Measurements from ENCODE around the gene DSCAML1. TPM values are rescaled to one million over a fixed set of nuclear protein-coding genes. Genes with fewer than 3 reads are reported as not detected.

Gene DSCAML1
- total RNA-seq, 1 donor from 2014 or later: 2.5 TPM

DNA sequence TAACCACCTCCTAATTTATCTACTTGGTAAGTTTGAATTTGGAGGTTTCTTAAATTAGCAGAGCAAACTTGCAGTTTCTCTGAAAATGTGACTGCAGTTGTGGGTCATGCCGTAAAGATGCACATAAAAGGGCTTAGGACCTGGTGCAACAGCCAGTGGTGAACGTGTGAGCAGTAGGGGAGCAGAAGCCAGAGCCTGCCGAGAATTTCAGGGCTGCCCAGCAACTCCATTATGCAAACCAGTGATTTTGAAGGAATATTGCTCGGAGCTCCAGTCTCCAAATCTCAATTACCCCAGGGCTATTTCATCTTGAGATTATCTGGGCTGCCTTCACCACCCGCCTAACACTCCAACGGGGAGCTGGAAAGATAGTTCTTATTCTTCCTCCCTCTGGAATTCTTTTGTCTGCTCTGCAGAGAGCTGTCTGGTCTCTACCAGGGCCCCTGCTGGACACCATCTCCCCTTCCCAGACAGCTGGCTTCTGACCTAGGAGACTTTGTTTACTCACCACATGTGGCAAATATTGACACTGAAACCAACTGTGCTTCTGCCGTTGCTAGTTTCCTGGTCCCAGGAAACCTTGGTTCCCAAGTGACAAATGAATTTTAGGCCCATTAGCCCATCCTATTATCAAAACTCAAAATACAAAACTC, 93.9 kb downstream of the DSCAML1 start:
- H3K4me1 Mint-ChIP-seq: no peaks in the 10 kb centered on the region

DNA sequence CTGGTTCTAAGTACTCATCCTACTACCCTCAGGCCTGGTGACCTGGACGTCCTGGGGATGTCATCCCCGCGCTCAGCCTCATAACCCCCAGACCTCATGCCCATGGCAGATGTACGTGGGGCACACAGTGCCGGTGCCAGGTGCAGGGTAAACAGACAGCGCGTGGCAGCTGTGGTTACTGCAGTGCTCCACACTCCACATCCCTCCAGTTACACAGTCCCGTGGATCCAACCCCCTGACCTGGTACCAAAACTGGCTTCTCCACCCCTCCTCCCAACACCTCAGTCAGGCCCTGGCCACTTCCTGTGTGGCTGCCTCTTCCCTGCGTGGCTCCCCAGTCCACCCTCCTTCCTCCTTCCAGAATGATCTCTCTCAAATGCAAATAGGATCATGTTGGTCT, 95.2 kb downstream of the DSCAML1 start:
- no peak overlapping the region for H3K4me3 Mint-ChIP-seq

More for the DNA sequence above, 93.9 kb downstream of the DSCAML1 start:
- H3K27me3 Mint-ChIP-seq (ENCODE audit: low read depth): peaks cover 51% of the 10 kb centered on the region
- H3K9me3 Mint-ChIP-seq: no peaks in the 10 kb centered on the region
- no peak for DNase-seq (ENCODE audit: low spot score in 2 of 2, unreplicated experiment in 2 of 2)
- H3K36me3 Mint-ChIP-seq: no peaks in the 10 kb centered on the region
- no peak overlapping the region for H3K27ac Mint-ChIP-seq
- no peak overlapping the region for H3K4me3 Mint-ChIP-seq
- TF ChIP-seq, protein P1, sequence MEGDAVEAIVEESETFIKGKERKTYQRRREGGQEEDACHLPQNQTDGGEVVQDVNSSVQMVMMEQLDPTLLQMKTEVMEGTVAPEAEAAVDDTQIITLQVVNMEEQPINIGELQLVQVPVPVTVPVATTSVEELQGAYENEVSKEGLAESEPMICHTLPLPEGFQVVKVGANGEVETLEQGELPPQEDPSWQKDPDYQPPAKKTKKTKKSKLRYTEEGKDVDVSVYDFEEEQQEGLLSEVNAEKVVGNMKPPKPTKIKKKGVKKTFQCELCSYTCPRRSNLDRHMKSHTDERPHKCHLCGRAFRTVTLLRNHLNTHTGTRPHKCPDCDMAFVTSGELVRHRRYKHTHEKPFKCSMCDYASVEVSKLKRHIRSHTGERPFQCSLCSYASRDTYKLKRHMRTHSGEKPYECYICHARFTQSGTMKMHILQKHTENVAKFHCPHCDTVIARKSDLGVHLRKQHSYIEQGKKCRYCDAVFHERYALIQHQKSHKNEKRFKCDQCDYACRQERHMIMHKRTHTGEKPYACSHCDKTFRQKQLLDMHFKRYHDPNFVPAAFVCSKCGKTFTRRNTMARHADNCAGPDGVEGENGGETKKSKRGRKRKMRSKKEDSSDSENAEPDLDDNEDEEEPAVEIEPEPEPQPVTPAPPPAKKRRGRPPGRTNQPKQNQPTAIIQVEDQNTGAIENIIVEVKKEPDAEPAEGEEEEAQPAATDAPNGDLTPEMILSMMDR (IDR thresholded peaks at IDR 0.05; ENCODE audit: unreplicated experiment): no peak

DNA sequence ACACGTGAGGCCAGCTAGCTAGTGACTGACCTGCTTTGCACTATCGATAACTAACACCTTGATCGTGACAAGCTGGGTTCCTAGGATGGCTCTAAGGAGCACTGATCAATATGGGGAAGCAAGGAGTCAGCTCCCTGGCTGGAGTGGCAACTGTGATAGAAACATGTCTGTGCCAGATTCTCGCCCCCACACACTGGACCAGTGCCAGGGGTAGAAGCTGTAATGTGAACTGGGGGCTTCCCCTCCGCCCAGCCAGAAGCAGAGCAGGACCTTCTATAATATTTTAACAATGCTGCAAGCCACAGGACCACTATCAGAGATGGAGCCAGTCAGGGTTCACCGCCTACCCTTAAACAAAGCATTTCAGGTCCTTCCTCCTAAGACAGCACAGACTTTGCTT, 96.5 kb downstream of the DSCAML1 start:
- no peaks in the 10 kb centered on the region for H3K9me3 Mint-ChIP-seq
- peaks cover 40% of the 10 kb centered on the region for H3K27me3 Mint-ChIP-seq (ENCODE audit: low read depth)
- H3K4me1 Mint-ChIP-seq: no peaks in the 10 kb centered on the region
- H3K4me3 Mint-ChIP-seq: no peak overlapping the region
- H3K36me3 Mint-ChIP-seq: no peaks in the 10 kb centered on the region
- H3K27ac Mint-ChIP-seq: no peak overlapping the region
- no peak for DNase-seq (ENCODE audit: low spot score in 2 of 2, unreplicated experiment in 2 of 2)
- TF ChIP-seq, protein P1 (IDR thresholded peaks at IDR 0.05; ENCODE audit: unreplicated experiment): no peak

More for the DNA sequence above, 95.2 kb downstream of the DSCAML1 start:
- Mint-ChIP-seq H3K4me1 (no peaks in the 10 kb centered on the region), H3K27me3 (ENCODE audit: low read depth) (peaks cover 44% of the 10 kb centered on the region), H3K36me3 (no peaks in the 10 kb centered on the region), H3K9me3 (no peaks in the 10 kb centered on the region), H3K27ac (no peak overlapping the region)
- TF ChIP-seq, protein P1 (IDR thresholded peaks at IDR 0.05; ENCODE audit: unreplicated experiment): no peak
- no peak for DNase-seq (ENCODE audit: low spot score in 2 of 2, unreplicated experiment in 2 of 2)

DNA sequence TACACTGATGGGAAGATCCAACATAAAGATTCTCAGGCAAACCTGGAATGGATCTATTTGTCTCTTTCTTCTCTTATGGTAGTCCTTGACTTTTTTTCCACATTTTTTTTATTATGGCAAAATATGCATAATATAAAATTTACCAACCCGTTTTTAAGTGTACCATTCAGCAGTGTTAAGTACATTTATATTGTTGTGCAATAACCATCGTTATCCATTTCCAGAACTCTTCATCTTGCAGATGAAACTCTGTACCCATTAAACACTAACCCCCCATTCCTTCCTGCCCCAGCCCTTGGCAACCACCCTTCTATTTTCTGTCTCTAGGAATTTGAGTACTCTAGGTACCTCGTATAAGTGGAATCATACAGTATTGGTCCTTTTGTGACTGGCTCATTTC, 99.7 kb downstream of the DSCAML1 start:
- no peaks in the 10 kb centered on the region for H3K36me3 Mint-ChIP-seq
- H3K27me3 Mint-ChIP-seq (ENCODE audit: low read depth): peaks cover 37% of the 10 kb centered on the region
- no peaks in the 10 kb centered on the region for H3K9me3 Mint-ChIP-seq
- TF ChIP-seq, protein P1 (IDR thresholded peaks at IDR 0.05; ENCODE audit: unreplicated experiment): no peak
- peaks cover under 1% of the 10 kb centered on the region for H3K4me1 Mint-ChIP-seq
- H3K4me3 Mint-ChIP-seq: no peak overlapping the region
- no peak overlapping the region for H3K27ac Mint-ChIP-seq
- no peak for DNase-seq (ENCODE audit: low spot score in 2 of 2, unreplicated experiment in 2 of 2)

DNA sequence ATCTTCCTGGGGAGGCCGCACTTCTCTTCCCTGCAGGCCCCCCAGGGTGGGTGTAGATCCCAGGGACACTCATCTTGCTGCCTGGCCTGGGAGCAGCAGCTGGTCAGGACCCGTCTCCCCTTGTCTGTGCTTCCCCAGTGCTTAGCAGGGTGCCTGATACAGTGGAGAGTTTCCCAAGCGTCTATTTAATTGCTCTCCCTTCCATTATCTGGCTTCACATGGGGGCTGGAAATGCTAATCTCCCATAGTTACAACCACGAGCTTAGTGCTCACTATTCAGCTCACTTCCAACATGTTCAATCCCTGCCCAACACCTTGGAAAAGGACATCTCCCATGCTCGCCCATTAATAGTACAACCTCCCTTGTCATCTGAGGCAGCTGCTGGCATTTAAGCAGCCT, 100.5 kb downstream of the DSCAML1 start:
- TF ChIP-seq, protein P1 (IDR thresholded peaks at IDR 0.05; ENCODE audit: unreplicated experiment): no peak
- Mint-ChIP-seq H3K27ac (no peak overlapping the region), H3K36me3 (no peaks in the 10 kb centered on the region), H3K9me3 (no peaks in the 10 kb centered on the region), H3K27me3 (ENCODE audit: low read depth) (peaks cover 35% of the 10 kb centered on the region), H3K4me1 (peaks cover 5% of the 10 kb centered on the region), H3K4me3 (no peak overlapping the region)
- no peak for DNase-seq (ENCODE audit: low spot score in 2 of 2, unreplicated experiment in 2 of 2)
